ENCODE measurements around the gene ANKRD30BL.
"Not testable (repeated sequence)": the region's sequence is repeated elsewhere in the genome, so short reads cannot be mapped to it uniquely, and the experiment has no call there.

- TF ChIP-seq POLR2A (IDR thresholded peaks at IDR 0.05; ENCODE audit: low read depth, low read length); JUN (IDR thresholded peaks at IDR 0.05; ENCODE audit: borderline replicate concordance, insufficient read depth, insufficient read length, low read depth); CTCF (IDR thresholded peaks at IDR 0.05; ENCODE audit: extremely low read depth in 1 of 2, insufficient read depth in 1 of 2, low read depth in 1 of 2, low read length in 2 of 2); MYC (IDR thresholded peaks at IDR 0.05; ENCODE audit: low read depth, low read length); POLR2AphosphoS5 (IDR thresholded peaks at IDR 0.05; ENCODE audit: insufficient read depth, low read depth, low read length); EZH2 (IDR thresholded peaks at IDR 0.05; ENCODE audit: borderline replicate concordance, low read depth, low read length, severe bottlenecking); MAX (IDR thresholded peaks at IDR 0.05; ENCODE audit: insufficient read depth, insufficient read length): not testable (repeated sequence)
Measured at GRCh38 chr2:132192854-132193253, 31.1 kb upstream of the ANKRD30BL start.
